A549 (cell line): ENCODE measurements around the gene TMEM132D.

ENCODE experiments used
- BHLHE40 ChIP-seq: IDR thresholded peaks from 2 replicates; pipeline ENCODE4 v1.6.1; 2012; ENCODE audit warnings: low read depth, low read length, inconsistent platforms
- CHD2 ChIP-seq: fragments of 150-350 bp; IDR thresholded peaks from 2 replicates; pipeline ENCODE4 v1.6.1; 2014; ENCODE audit warnings: low read length; ENCODE audit not compliant: partially characterized antibody
- CHD4 ChIP-seq: fragments of 200-600 bp; sonication (generic); IDR thresholded peaks from 2 replicates; pipeline ENCODE4 v1.6.1; 2016; ENCODE audit warnings: antibody characterized with exemption, mild to moderate bottlenecking, borderline replicate concordance
- CTCF ChIP-seq: fragments of >200 bp; sonication (Bioruptor Twin); formaldehyde crosslinking; IDR thresholded peaks from 3 replicates; pipeline ENCODE4 v1.5.1; 2016
- EP300 ChIP-seq, 2 experiments: fragments of >200 bp; sonication (Bioruptor Twin); formaldehyde crosslinking; IDR thresholded peaks; 2 replicates in 1 of 2; 3 replicates in 1 of 2; pipeline ENCODE4 v1.6.1; 2016 to 2017
- FOSL2 ChIP-seq, 2 experiments: fragments of 450-650 bp in 1 of 2; fragments of >200 bp in 1 of 2; sonication (Bioruptor Twin) in 1 of 2; formaldehyde crosslinking; IDR thresholded peaks; 2 replicates each; pipeline versions ENCODE4 v1.5.0 to v1.6.1; 2016 to 2020; ENCODE audit warnings: mild to moderate bottlenecking in 1 of 2, moderate library complexity in 1 of 2
- MAZ ChIP-seq: fragments of 150-350 bp; IDR thresholded peaks from 2 replicates; pipeline ENCODE4 v1.6.1; 2014; ENCODE audit warnings: antibody characterized with exemption, low read depth, low read length, borderline replicate concordance
- NR3C1 ChIP-seq: fragments of >200 bp; sonication (Bioruptor Twin); formaldehyde crosslinking; IDR thresholded peaks from 3 replicates; pipeline ENCODE4 v1.6.1; 2017
- PHF8 ChIP-seq: fragments of 200-600 bp; sonication (generic); IDR thresholded peaks from 2 replicates; pipeline ENCODE4 v1.6.1; 2016; ENCODE audit warnings: low read depth, mild to moderate bottlenecking, antibody characterized with exemption, moderate library complexity, borderline replicate concordance
- POLR2A ChIP-seq: IDR thresholded peaks from 2 replicates; pipeline ENCODE4 v1.6.1; 2012; ENCODE audit warnings: mild to moderate bottlenecking, low read length
- RAD21 ChIP-seq, 2 experiments: fragments of >200 bp in 1 of 2; sonication (Bioruptor Twin) in 1 of 2; formaldehyde crosslinking in 1 of 2; IDR thresholded peaks in 1 of 2; conservative IDR thresholded peaks in 1 of 2; 2 replicates in 1 of 2; 3 replicates in 1 of 2; pipeline ENCODE4 v1.6.1; 2012 to 2018; ENCODE audit warnings: inconsistent platforms in 1 of 2
- USF2 ChIP-seq: fragments of 450-650 bp; IDR thresholded peaks from 2 replicates; pipeline ENCODE4 v1.6.1; 2014; ENCODE audit warnings: antibody characterized with exemption
- TF ChIP-seq, protein P1 (sequence below): IDR thresholded peaks from 2 replicates; pipeline ENCODE4 v1.6.1; 2012; ENCODE audit warnings: low read depth, borderline replicate concordance
- TF ChIP-seq, protein P2 (sequence below): fragments of 200-600 bp; sonication (generic); IDR thresholded peaks from 2 replicates; pipeline ENCODE4 v1.6.1; 2016; ENCODE audit warnings: antibody characterized with exemption, mild to moderate bottlenecking, moderate library complexity

DNA sequence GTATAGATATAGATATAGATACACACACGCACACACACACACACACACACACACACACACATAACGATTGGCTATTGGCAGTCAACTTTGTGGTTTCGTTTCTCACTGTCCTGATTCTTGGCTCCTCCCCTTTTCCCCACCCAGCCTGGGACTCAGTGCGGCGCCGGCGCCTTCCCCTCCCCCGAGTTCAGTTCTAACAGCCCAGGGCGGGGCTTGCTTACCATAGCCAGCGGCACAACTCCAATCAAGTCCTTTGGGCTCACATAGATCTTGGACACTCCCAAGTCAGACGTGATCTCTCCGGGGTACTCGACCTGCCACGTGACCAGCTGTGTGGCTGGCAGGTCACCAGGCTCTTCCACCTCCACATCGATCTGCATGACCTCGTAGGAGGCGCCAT is 566.4 kb downstream of the TMEM132D start:
- TF ChIP-seq BHLHE40, result no peak
- no peak for TF ChIP-seq CTCF
- TF ChIP-seq RAD21 (conservative IDR thresholded peaks at IDR 0.05 in 1 of 2, IDR thresholded peaks at IDR 0.05 in 1 of 2), result no peak
- TF ChIP-seq NR3C1, result no peak
- TF ChIP-seq USF2, result no peak
- TF ChIP-seq FOSL2 (IDR thresholded peaks at IDR 0.05), result no peak
- no peak for TF ChIP-seq FOSL2 (CRISPR knock-in tag; IDR thresholded peaks at IDR 0.05)
- no peak for TF ChIP-seq CHD4
- no peak for TF ChIP-seq POLR2A
- no peak for TF ChIP-seq MAZ
- TF ChIP-seq CHD2, result no peak
- no peak for TF ChIP-seq PHF8
- TF ChIP-seq, protein P1, sequence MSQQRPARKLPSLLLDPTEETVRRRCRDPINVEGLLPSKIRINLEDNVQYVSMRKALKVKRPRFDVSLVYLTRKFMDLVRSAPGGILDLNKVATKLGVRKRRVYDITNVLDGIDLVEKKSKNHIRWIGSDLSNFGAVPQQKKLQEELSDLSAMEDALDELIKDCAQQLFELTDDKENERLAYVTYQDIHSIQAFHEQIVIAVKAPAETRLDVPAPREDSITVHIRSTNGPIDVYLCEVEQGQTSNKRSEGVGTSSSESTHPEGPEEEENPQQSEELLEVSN, result no peak
- no peak for TF ChIP-seq EP300 (IDR thresholded peaks at IDR 0.05)
- TF ChIP-seq, protein P2, sequence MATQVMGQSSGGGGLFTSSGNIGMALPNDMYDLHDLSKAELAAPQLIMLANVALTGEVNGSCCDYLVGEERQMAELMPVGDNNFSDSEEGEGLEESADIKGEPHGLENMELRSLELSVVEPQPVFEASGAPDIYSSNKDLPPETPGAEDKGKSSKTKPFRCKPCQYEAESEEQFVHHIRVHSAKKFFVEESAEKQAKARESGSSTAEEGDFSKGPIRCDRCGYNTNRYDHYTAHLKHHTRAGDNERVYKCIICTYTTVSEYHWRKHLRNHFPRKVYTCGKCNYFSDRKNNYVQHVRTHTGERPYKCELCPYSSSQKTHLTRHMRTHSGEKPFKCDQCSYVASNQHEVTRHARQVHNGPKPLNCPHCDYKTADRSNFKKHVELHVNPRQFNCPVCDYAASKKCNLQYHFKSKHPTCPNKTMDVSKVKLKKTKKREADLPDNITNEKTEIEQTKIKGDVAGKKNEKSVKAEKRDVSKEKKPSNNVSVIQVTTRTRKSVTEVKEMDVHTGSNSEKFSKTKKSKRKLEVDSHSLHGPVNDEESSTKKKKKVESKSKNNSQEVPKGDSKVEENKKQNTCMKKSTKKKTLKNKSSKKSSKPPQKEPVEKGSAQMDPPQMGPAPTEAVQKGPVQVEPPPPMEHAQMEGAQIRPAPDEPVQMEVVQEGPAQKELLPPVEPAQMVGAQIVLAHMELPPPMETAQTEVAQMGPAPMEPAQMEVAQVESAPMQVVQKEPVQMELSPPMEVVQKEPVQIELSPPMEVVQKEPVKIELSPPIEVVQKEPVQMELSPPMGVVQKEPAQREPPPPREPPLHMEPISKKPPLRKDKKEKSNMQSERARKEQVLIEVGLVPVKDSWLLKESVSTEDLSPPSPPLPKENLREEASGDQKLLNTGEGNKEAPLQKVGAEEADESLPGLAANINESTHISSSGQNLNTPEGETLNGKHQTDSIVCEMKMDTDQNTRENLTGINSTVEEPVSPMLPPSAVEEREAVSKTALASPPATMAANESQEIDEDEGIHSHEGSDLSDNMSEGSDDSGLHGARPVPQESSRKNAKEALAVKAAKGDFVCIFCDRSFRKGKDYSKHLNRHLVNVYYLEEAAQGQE, result no peak
